Measurements from ENCODE around the gene DISP2.
A peak's percentile ranks its signal among the peaks of the same experiment; 100 is the strongest.

The DISP2 gene

GRCh38 chr15:40343512-40343911 lies 14.5 kb upstream of the DISP2 start:
- DNase-seq, result no peak

GRCh38 chr15:40344217-40344616 lies 13.8 kb upstream of the DISP2 start:
- no peak for DNase-seq

GRCh38 chr15:40344631-40345120 lies 13.3 kb upstream of the DISP2 start:
- DNase-seq, result peak in 3 of 4 experiments; percentile 26 to 57 (median 29)

- DNase-seq, result no peak
Measured at GRCh38 chr15:40345225-40345866, 12.7 kb upstream of the DISP2 start.

GRCh38 chr15:40345867-40346578 lies 12.0 kb upstream of the DISP2 start:
- no peak for DNase-seq

- DNase-seq, result no peak
Measured at GRCh38 chr15:40346579-40347558, 11.2 kb upstream of the DISP2 start.

- no peak for DNase-seq
Measured at GRCh38 chr15:40347559-40348473, 10.2 kb upstream of the DISP2 start.

GRCh38 chr15:40348474-40348870 lies 9.5 kb upstream of the DISP2 start:
- DNase-seq, result no peak

- no peak for DNase-seq
Measured at GRCh38 chr15:40349163-40349562, 8.9 kb upstream of the DISP2 start.

GRCh38 chr15:40352281-40352901 lies 5.6 kb upstream of the DISP2 start:
- DNase-seq, result no peak

- no peak for DNase-seq
Measured at GRCh38 chr15:40353697-40354096, 4.3 kb upstream of the DISP2 start.

GRCh38 chr15:40354408-40355171 lies 3.4 kb upstream of the DISP2 start:
- no peak for DNase-seq

- DNase-seq, result no peak
Measured at GRCh38 chr15:40355976-40356585, 1.9 kb upstream of the DISP2 start.

GRCh38 chr15:40357246-40357645 lies 773 bp upstream of the DISP2 start:
- no peak for DNase-seq

- peak in 1 of 4 experiments; percentile 34 for DNase-seq
Measured at GRCh38 chr15:40358471-40359353, 693 bp downstream of the DISP2 start.

- no peak for DNase-seq
Measured at GRCh38 chr15:40360015-40360414, 2.0 kb downstream of the DISP2 start.

- DNase-seq, result no peak
Measured at GRCh38 chr15:40361640-40362039, 3.6 kb downstream of the DISP2 start.

GRCh38 chr15:40363611-40364010 lies 5.6 kb downstream of the DISP2 start:
- no peak for DNase-seq

GRCh38 chr15:40364251-40364650 lies 6.2 kb downstream of the DISP2 start:
- no peak for DNase-seq

Data from activated naive CD4-positive, alpha-beta T cell (primary cell).